Measurements from ENCODE around the gene LVRN.
"Not testable (repeated sequence)": the region's sequence is repeated elsewhere in the genome, so short reads cannot be mapped to it uniquely, and the experiment has no call there.

Gene LVRN, protein sequence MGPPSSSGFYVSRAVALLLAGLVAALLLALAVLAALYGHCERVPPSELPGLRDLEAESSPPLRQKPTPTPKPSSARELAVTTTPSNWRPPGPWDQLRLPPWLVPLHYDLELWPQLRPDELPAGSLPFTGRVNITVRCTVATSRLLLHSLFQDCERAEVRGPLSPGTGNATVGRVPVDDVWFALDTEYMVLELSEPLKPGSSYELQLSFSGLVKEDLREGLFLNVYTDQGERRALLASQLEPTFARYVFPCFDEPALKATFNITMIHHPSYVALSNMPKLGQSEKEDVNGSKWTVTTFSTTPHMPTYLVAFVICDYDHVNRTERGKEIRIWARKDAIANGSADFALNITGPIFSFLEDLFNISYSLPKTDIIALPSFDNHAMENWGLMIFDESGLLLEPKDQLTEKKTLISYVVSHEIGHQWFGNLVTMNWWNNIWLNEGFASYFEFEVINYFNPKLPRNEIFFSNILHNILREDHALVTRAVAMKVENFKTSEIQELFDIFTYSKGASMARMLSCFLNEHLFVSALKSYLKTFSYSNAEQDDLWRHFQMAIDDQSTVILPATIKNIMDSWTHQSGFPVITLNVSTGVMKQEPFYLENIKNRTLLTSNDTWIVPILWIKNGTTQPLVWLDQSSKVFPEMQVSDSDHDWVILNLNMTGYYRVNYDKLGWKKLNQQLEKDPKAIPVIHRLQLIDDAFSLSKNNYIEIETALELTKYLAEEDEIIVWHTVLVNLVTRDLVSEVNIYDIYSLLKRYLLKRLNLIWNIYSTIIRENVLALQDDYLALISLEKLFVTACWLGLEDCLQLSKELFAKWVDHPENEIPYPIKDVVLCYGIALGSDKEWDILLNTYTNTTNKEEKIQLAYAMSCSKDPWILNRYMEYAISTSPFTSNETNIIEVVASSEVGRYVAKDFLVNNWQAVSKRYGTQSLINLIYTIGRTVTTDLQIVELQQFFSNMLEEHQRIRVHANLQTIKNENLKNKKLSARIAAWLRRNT

DNA sequence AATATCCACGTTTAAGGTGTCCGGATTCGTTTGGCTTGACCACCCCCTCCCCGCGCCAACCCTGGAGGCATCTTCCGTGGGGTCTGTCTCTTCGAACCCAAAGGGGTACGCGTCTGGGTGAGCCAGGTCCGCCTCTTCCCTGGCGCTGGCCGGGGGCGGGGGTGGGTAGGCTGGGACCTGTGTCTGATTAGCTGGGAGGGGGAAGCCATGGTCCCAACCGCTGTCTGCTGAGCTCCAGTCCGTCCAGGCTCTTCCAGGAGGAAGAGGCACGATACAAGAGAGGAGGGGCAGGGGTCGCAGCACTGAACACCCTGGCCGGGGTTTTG, at the start of gene LVRN:
TSS of gene LVRN (plus strand) at position 237 of the 326 bp plus-strand sequence. CDS start 143 bp downstream, outside the sequence.
- H3K27ac Mint-ChIP-seq = no peak within 1 kb of the TSS
- peak within 1 kb of the TSS; percentile 41 for H3K4me3 Mint-ChIP-seq
- H3K4me1 Mint-ChIP-seq = peaks cover 17% of the 10 kb centered on the region
- no peak for ATAC-seq
- H3K9me3 Mint-ChIP-seq = no peaks in the 10 kb centered on the region
- H3K36me3 Mint-ChIP-seq = no peaks in the 10 kb centered on the region
- DNase-seq (ENCODE audit: low spot score in 2 of 2) = no peak

DNA sequence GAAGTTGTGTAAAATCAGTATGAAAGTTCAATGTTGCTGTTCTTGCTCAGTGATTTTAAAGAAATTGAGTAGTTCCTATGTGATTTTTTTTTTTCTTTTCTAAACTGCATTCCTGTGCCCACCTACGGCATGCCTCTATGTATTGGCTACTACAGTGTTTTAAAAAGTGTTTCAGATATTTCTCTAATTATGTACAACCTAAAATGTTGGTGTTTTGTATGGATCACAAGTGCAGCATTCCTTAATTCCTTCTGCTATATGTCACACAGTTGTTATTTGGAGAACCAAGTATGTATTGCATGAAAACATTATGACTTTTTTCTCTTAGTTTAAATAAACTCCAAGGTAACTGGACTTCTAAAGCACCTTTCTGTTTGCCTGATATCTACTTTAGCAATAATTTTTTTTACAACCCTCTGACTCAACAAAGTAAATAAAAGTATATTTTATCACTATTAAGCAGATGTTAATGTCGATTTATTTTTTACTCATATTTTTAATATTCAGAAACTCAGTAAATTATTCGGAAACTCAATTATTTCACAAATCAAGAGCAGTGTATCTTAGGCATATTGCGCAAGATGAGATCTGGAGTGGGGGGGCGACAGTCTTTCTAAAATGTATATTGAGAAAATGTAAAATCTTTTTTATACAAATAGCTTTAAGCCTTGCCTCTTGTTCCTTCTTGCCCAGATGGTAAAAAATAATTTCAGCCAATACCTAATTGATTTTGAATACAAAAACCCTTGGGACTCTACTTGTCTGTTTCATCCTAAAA, 48.5 kb upstream of the LVRN start:
- H3K27ac Mint-ChIP-seq; H3K4me3 Mint-ChIP-seq; H3K4me1 Mint-ChIP-seq; DNase-seq (ENCODE audit: low spot score in 2 of 2); H3K9me3 Mint-ChIP-seq; ATAC-seq: not testable (repeated sequence)
- H3K36me3 Mint-ChIP-seq = peaks cover 13% of the 10 kb centered on the region

DNA sequence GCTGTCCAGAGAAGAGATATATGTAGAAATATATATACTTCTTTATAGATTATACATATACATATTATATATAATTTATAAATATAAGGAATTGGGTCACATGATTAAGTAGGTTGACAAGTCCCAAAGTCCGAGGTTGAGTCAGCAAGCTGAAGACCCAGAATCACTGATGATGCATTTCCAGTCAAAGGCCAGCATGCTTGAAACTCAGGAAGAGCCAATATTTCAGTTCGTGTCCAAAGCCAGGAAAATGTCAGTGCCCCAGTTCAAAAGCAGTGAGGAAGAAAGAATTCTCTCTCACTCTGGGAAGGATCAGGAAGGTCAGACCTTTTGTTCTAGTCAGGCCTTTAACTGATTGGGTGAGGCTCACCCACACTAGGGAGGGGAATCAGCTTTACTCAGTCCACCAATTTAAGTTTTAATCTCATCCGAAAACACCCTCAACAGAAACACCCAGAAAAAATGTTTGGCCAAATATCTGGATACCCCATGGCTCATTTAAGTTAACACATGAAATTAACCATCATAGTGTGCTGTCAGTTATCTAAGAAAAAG, 42.0 kb upstream of the LVRN start:
- H3K9me3 Mint-ChIP-seq = no peaks in the 10 kb centered on the region
- H3K27ac Mint-ChIP-seq = no peak overlapping the region
- H3K4me3 Mint-ChIP-seq = no peak overlapping the region
- ATAC-seq = no peak
- H3K4me1 Mint-ChIP-seq = no peaks in the 10 kb centered on the region
- no peaks in the 10 kb centered on the region for H3K36me3 Mint-ChIP-seq
- no peak for DNase-seq (ENCODE audit: low spot score in 2 of 2)

DNA sequence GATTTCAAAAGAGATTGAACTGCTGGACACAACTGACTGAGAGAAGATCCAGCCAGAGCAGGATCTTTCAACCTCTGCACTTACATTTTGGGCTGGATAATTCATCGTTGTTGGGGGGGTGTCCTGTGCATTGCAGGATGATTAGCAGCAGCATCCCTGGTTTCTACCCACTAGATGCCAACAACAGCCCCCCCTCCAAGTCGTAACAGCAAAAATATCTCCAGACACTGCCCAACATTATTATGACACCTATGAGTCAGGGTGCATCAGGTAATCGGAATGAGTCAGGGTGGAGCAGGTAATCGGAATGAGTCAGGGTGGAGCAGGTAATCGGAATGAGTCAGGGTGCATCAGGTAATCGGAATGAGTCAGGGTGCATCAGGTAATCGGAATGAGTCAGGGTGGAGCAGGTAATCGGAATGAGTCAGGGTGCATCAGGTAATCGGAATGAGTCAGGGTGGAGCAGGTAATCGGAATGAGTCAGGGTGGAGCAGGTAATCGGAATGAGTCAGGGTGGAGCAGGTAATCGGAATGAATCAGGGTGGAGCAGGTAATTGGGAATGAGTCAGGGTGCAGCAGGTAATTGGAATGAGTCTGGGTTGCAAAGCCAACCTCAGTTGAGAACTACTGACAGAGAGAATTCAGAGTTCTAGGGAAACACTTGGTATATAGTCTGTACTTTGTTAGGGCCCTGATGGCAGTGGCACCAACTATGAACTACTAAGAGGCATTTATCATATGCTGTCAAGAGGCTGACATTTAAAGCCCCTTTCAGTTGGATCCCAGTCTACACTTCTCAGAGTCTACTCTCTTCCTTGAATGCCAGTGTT, 33.5 kb upstream of the LVRN start:
- not testable (repeated sequence) for H3K9me3 Mint-ChIP-seq; H3K4me3 Mint-ChIP-seq; H3K27ac Mint-ChIP-seq; ATAC-seq; H3K36me3 Mint-ChIP-seq; H3K4me1 Mint-ChIP-seq; DNase-seq (ENCODE audit: low spot score in 2 of 2)

DNA sequence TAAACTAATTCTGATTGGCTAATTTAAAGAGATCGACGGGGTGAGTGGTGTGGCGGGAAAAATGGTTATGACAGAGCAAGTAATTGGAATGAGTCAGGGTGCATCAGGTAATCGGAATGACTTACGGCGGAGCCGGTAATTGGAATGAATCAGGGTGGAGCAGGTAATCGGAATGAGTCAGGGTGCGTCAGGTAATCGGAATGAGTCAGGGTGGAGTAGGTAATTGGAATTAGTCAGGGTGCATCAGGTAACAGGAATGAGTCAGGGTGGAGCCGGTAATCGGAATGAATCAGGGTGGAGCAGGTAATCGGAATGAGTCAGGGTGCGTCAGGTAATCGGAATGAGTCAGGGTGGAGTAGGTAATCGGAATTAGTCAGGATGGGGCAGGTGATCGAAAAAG, 32.1 kb upstream of the LVRN start:
- not testable (repeated sequence) for H3K9me3 Mint-ChIP-seq; H3K4me3 Mint-ChIP-seq; H3K4me1 Mint-ChIP-seq; DNase-seq (ENCODE audit: low spot score in 2 of 2); H3K27ac Mint-ChIP-seq; H3K36me3 Mint-ChIP-seq; ATAC-seq

DNA sequence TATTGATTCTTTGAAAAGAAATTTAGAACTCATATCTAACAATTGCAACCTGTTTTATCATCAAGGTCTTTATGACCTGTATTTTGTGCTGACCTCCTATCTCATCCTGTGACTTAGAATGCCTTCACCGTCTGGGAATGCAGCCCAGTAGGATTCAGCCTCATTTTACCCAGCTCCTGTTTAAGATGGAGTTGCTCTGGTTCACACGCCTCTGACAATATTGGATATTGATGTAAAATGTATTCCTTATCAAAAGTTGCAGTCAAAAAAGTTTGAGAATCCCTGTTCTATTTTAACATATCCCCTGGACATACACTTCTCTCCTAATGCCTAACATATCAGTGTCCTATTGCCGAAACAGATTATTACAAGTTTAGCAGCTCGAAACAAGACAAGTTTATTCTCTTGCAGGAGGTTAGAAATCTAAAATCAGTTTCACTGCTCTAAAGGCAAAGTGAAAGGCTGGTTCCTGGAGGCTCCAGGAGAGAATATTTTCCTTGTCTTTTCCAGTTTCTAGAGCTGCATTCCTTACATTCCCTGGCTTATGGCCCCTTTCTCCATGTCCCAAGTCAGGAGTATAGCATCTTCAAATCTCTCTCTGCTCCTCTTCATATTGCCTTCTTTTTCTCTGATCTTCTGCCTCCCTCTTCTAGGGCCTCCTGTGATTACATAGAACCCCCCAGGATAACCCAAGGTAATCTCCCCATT, 31.5 kb upstream of the LVRN start:
- H3K9me3 Mint-ChIP-seq = no peaks in the 10 kb centered on the region
- ATAC-seq = no peak
- no peaks in the 10 kb centered on the region for H3K4me1 Mint-ChIP-seq
- H3K4me3 Mint-ChIP-seq = no peak overlapping the region
- no peak for DNase-seq (ENCODE audit: low spot score in 2 of 2)
- H3K27ac Mint-ChIP-seq = no peak overlapping the region
- H3K36me3 Mint-ChIP-seq = no peaks in the 10 kb centered on the region

DNA sequence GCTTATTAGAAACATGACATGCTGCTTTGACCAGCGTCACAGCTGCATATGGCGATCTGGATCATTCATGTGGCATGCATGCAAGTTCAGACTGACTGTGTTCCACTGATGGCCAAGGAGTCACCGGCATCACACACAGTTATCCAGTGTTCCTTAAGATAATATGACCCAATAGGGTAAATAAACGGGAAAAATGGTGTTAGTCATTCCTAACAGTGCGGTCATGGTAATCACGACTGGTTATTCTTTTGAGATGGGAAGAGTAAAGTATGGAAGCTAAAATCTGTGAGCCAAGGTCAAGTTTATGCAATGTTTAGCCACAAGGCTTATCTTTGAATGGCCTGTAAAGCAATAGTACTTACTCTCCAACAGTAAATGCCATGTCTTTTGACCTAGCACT, 29.3 kb upstream of the LVRN start:
- no peak for DNase-seq (ENCODE audit: low spot score in 2 of 2)
- H3K4me3 Mint-ChIP-seq = no peak overlapping the region

DNA sequence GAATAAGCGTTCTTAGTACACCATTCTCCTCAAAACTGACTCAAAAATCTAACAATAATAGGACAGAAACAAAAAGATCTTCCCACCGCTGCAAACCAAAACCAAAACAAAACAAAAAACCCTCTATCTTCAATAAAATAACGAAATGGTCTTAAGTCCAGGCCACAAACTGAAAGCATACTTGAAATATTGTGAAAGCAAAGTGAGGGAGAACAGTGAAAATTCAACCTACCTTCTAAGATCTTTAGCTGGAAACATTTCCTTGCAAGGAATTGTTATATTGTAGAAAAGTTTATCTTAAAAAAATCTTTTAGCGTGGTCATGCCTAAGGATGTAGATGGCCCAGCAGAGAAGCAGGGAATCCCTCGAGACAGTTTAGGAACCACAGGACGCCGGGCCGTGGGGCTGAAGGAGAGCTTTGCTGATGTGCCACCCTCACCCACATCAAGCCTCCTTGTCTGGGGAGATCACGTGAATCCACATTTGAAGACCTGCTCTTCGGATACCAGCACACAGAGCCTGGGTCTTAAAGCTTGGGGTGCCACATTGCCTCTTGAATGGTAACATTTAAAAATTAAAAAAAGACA, 27.8 kb upstream of the LVRN start:
- no peak overlapping the region for H3K27ac Mint-ChIP-seq
- ATAC-seq = no peak

More for the DNA sequence above, 29.3 kb upstream of the LVRN start:
- no peak for ATAC-seq
- Mint-ChIP-seq H3K9me3 (no peaks in the 10 kb centered on the region), H3K4me1 (no peaks in the 10 kb centered on the region), H3K36me3 (no peaks in the 10 kb centered on the region), H3K27ac (no peak overlapping the region)

DNA sequence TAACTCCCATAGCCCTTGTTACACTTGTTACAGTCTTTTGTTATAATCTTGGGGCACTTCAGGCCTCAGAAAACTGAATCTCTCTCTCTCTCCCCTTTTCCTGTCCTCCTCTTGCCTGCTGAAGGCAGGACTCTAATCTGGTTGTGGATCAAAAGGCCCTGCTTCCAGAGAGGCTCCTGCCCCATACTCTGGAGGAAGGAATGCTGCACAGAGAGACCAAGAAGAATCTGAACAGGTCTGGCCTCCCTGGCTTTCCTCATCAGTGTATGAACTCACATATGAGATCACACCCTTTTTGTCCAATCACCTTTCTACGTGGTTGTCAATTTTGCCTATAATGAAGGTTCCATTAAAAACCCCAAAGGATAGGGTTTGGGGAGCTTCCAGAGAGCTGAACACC, 26.2 kb upstream of the LVRN start:
- Mint-ChIP-seq H3K4me1 (no peaks in the 10 kb centered on the region), H3K4me3 (no peak overlapping the region), H3K9me3 (no peaks in the 10 kb centered on the region), H3K27ac (no peak overlapping the region), H3K36me3 (no peaks in the 10 kb centered on the region)
- no peak for ATAC-seq
- no peak for DNase-seq (ENCODE audit: low spot score in 2 of 2)

More for the DNA sequence above, 27.8 kb upstream of the LVRN start:
- H3K36me3 Mint-ChIP-seq = no peaks in the 10 kb centered on the region
- no peak overlapping the region for H3K4me3 Mint-ChIP-seq
- no peaks in the 10 kb centered on the region for H3K4me1 Mint-ChIP-seq
- H3K9me3 Mint-ChIP-seq = no peaks in the 10 kb centered on the region
- DNase-seq (ENCODE audit: low spot score in 2 of 2) = no peak

DNA sequence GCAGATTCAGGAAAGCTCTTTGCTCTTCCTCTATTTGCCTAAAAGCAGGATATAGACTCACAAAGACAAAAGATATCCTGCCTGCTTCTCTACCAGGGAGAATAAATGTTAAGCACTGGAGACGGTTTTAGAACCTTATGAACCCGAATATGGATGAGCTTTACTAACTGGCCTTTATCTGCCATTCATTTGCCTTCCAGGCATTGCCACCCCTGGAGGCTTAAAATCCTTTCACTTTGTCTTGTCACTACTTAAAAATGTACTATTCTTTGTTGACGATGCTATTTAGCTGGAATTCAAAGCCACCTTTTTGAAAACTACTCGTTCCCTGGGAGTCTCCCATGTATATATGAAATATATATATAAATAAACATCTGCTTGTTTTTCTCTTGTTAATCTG, 23.2 kb upstream of the LVRN start:
- DNase-seq (ENCODE audit: low spot score in 2 of 2) = no peak
- H3K4me3 Mint-ChIP-seq = no peak overlapping the region
- no peaks in the 10 kb centered on the region for H3K9me3 Mint-ChIP-seq
- ATAC-seq = no peak
- no peak overlapping the region for H3K27ac Mint-ChIP-seq
- no peaks in the 10 kb centered on the region for H3K36me3 Mint-ChIP-seq
- H3K4me1 Mint-ChIP-seq = no peaks in the 10 kb centered on the region

DNA sequence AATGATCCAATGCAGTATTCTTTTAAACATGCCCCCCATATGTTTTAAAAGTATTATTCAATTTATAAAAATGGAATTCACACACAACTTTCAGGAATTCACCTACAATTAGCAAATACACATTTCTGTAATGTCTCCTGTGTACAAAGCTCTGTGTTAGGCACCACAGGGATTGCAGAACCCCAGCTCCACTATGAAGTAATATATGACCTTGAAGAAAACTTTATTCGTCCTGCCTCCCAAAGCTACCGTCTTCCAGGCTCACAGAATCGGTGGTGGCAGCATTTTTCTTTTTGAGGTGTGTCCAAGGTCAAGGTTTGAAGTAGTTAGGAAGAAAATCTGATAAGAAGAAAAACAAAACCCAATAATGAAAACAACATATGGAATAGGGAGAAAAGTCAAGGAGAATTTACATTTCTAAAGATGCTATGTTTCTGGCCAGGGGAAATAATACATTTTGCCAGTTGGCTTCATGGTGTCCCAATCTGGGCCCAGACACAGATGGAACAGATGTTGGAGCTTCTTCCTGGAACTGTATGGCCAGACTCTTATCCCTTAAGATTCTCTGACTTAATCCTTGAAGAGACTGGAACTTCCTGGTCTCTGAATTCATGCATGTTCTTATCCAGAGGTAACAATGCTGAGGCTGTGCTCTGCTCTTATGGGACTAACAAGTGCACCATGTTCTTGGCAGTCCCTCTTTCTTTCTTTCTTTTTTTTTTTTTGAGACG, 22.0 kb upstream of the LVRN start:
- no peak overlapping the region for H3K27ac Mint-ChIP-seq
- no peaks in the 10 kb centered on the region for H3K9me3 Mint-ChIP-seq
- DNase-seq (ENCODE audit: low spot score in 2 of 2) (no peak), ATAC-seq (no peak)
- no peaks in the 10 kb centered on the region for H3K36me3 Mint-ChIP-seq
- H3K4me1 Mint-ChIP-seq = no peaks in the 10 kb centered on the region
- no peak overlapping the region for H3K4me3 Mint-ChIP-seq

DNA sequence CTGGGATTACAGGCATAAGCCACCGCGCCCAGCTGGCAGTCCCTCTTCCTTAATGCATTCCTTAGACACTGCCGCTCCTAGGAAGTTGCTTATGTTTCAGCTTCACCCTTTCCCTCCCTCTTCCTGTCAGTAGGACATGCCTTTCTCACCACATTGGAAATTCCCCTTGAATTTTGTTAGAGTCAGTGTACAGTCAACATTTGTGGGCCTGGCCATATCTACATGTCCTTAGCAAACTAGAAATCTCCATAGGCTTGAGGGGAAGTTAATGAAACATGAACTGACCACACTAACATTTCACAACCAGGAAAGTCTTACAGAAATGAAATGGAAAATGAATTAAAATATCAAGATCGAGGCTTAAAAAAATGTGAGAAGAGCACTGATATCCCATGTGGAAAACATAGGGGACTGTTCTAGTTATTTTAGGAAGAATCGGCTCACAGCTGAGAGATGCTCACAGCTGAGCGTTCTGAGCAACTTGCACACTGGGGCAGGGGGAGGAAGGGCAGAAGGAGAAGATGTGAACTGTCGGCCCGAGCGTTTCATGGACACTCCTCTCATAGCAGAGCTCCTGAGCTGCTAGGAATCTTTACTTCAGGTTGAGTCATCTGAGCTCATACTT, 21.1 kb upstream of the LVRN start:
- no peaks in the 10 kb centered on the region for H3K36me3 Mint-ChIP-seq
- no peak for ATAC-seq
- no peaks in the 10 kb centered on the region for H3K9me3 Mint-ChIP-seq
- DNase-seq (ENCODE audit: low spot score in 2 of 2) = no peak
- no peak overlapping the region for H3K4me3 Mint-ChIP-seq
- H3K27ac Mint-ChIP-seq = no peak overlapping the region
- H3K4me1 Mint-ChIP-seq = no peaks in the 10 kb centered on the region

DNA sequence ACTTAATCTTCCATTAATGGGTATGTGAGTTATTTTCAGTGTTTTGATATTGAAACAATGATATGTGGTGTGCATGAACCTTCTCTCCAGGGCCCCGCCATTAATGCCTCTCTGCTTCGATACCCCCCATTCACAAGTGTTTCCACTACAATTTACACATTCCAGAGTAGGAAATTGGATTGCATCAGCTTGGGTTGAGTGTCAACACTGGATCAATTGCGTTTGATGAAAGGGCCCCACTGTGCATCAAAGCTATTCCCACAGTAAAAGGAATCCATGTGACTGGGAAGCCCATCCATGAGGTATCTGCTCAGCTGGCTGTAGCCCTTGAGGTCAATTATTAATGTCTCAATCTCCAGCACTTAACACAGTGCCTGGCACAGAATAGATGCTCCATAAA, 17.8 kb upstream of the LVRN start:
- DNase-seq (ENCODE audit: low spot score in 2 of 2) = no peak
- H3K27ac Mint-ChIP-seq = no peak overlapping the region
- H3K4me1 Mint-ChIP-seq = no peaks in the 10 kb centered on the region
- H3K36me3 Mint-ChIP-seq = no peaks in the 10 kb centered on the region
- no peak for ATAC-seq
- no peaks in the 10 kb centered on the region for H3K9me3 Mint-ChIP-seq
- H3K4me3 Mint-ChIP-seq = no peak overlapping the region
